ENCODE data around the gene PGA4.
"Not testable (repeated sequence)": the region's sequence is repeated elsewhere in the genome, so short reads cannot be mapped to it uniquely, and the experiment has no call there.

The PGA4 gene

GRCh38 chr11:61180205-61180604 lies 41.9 kb upstream of the PGA4 start:
- POLR2A ChIA-PET; H3K27ac ChIP-seq (ENCODE audit: insufficient read depth in 1 of 2, low read depth in 1 of 2, low read length in 2 of 2, poor library complexity in 1 of 2, severe bottlenecking in 2 of 2); DNase-seq; H3K4me1 ChIP-seq (ENCODE audit: control extremely low read depth in 1 of 4, control insufficient read depth in 4 of 4, insufficient read depth in 4 of 4, low read length in 3 of 4); H3K36me3 ChIP-seq (ENCODE audit: control insufficient read depth in 4 of 4, insufficient read depth in 4 of 4, low read length in 3 of 4); H3K4me3 ChIP-seq (ENCODE audit: control insufficient read depth in 1 of 7, extremely low read depth in 1 of 7, insufficient read depth in 4 of 7, low read depth in 2 of 7, low read length in 6 of 7); H3K9me3 ChIP-seq (ENCODE audit: control extremely low read depth in 1 of 5, control insufficient read depth in 4 of 5, insufficient read depth in 2 of 5, low read depth in 1 of 5, low read length in 4 of 5); H3K27me3 ChIP-seq (replicated peaks in 2 of 5; ENCODE audit: control insufficient read depth in 4 of 5, insufficient read depth in 5 of 5, low read length in 4 of 5): not testable (repeated sequence)
- CTCF ChIA-PET = interaction anchor here (0.7 to 1.4 kb wide), 2 partner anchors 48 to 202 kb away, joined by 3 read pairs; no protein-coding TSS in a partner anchor
- WGBS (ENCODE audit: insufficient coverage) = 97% methylated on average over 6 of the region's 6 CpGs

- Histone ChIP-seq H3K27ac (ENCODE audit: insufficient read depth in 1 of 2, low read depth in 1 of 2, low read length in 2 of 2, poor library complexity in 1 of 2, severe bottlenecking in 2 of 2) (no peak overlapping the region), H3K4me1 (ENCODE audit: control extremely low read depth in 1 of 4, control insufficient read depth in 4 of 4, insufficient read depth in 4 of 4, low read length in 3 of 4) (no peaks in the 10 kb centered on the region), H3K4me3 (ENCODE audit: control insufficient read depth in 1 of 7, extremely low read depth in 1 of 7, insufficient read depth in 4 of 7, low read depth in 2 of 7, low read length in 6 of 7) (no peak overlapping the region), H3K27me3 (replicated peaks in 2 of 5; ENCODE audit: control insufficient read depth in 4 of 5, insufficient read depth in 5 of 5, low read length in 4 of 5) (no peaks in the 10 kb centered on the region), H3K36me3 (ENCODE audit: control insufficient read depth in 4 of 4, insufficient read depth in 4 of 4, low read length in 3 of 4) (no peaks in the 10 kb centered on the region), H3K9me3 (ENCODE audit: control extremely low read depth in 1 of 5, control insufficient read depth in 4 of 5, insufficient read depth in 2 of 5, low read depth in 1 of 5, low read length in 4 of 5) (no peaks in the 10 kb centered on the region)
- WGBS (ENCODE audit: insufficient coverage) = 81% methylated on average over 2 of the region's 4 CpGs
- POLR2A ChIA-PET = no interaction called here
- CTCF ChIA-PET = interaction anchor here (1.4 kb wide), 1 partner anchor 49 kb away, joined by 3 read pairs; no protein-coding TSS in a partner anchor
- DNase-seq = no peak
These were observed 40.7 kb upstream of the PGA4 start for GRCh38 chr11:61181489-61181888.

GRCh38 chr11:61183645-61184044 lies 38.5 kb upstream of the PGA4 start:
- DNase-seq = no peak
- Histone ChIP-seq H3K9me3 (ENCODE audit: control extremely low read depth in 1 of 5, control insufficient read depth in 4 of 5, insufficient read depth in 2 of 5, low read depth in 1 of 5, low read length in 4 of 5) (no peaks in the 10 kb centered on the region), H3K4me3 (ENCODE audit: control insufficient read depth in 1 of 7, extremely low read depth in 1 of 7, insufficient read depth in 4 of 7, low read depth in 2 of 7, low read length in 6 of 7) (no peak overlapping the region), H3K27me3 (replicated peaks in 2 of 5; ENCODE audit: control insufficient read depth in 4 of 5, insufficient read depth in 5 of 5, low read length in 4 of 5) (no peaks in the 10 kb centered on the region), H3K4me1 (ENCODE audit: control extremely low read depth in 1 of 4, control insufficient read depth in 4 of 4, insufficient read depth in 4 of 4, low read length in 3 of 4) (no peaks in the 10 kb centered on the region), H3K36me3 (ENCODE audit: control insufficient read depth in 4 of 4, insufficient read depth in 4 of 4, low read length in 3 of 4) (no peaks in the 10 kb centered on the region), H3K27ac (ENCODE audit: insufficient read depth in 1 of 2, low read depth in 1 of 2, low read length in 2 of 2, poor library complexity in 1 of 2, severe bottlenecking in 2 of 2) (no peak overlapping the region)
- CTCF ChIA-PET = interaction anchor here (8.3 kb wide), 1 partner anchor 54 kb away, joined by 109 read pairs; no protein-coding TSS in a partner anchor
- POLR2A ChIA-PET = interaction anchor here (0.7 kb wide), 1 partner anchor 171 kb away, joined by 3 read pairs; no protein-coding TSS in a partner anchor
- 100% methylated on average over 3 of the region's 4 CpGs for WGBS (ENCODE audit: insufficient coverage)

GRCh38 chr11:61186504-61186903 lies 35.6 kb upstream of the PGA4 start:
- H3K4me3 ChIP-seq (ENCODE audit: control insufficient read depth in 1 of 7, extremely low read depth in 1 of 7, insufficient read depth in 4 of 7, low read depth in 2 of 7, low read length in 6 of 7) = no peak overlapping the region
- ChIA-PET CTCF (interaction anchor here (1.0 to 8.3 kb wide), 9 partner anchors 8 to 361 kb away, joined by 3 to 109 read pairs (median 9); no protein-coding TSS in a partner anchor), POLR2A (interaction anchor here (0.6 kb wide), 1 partner anchor 11 kb away, joined by 3 read pairs; no protein-coding TSS in a partner anchor)

GRCh38 chr11:61187505-61188130 lies 34.5 kb upstream of the PGA4 start:
- DNase-seq = peak; percentile 83 to 90 (median 84)
- peaks cover 0 to 4% (median 0%) of the 10 kb centered on the region in 5 experiments for H3K9me3 ChIP-seq (ENCODE audit: control extremely low read depth in 1 of 5, control insufficient read depth in 4 of 5, insufficient read depth in 2 of 5, low read depth in 1 of 5, low read length in 4 of 5)
- no peaks in the 10 kb centered on the region for H3K27me3 ChIP-seq (replicated peaks in 2 of 5; ENCODE audit: control insufficient read depth in 4 of 5, insufficient read depth in 5 of 5, low read length in 4 of 5)
- no peaks in the 10 kb centered on the region for H3K36me3 ChIP-seq (ENCODE audit: control insufficient read depth in 4 of 4, insufficient read depth in 4 of 4, low read length in 3 of 4)
- POLR2A ChIA-PET = no interaction called here
- no peaks in the 10 kb centered on the region for H3K4me1 ChIP-seq (ENCODE audit: control extremely low read depth in 1 of 4, control insufficient read depth in 4 of 4, insufficient read depth in 4 of 4, low read length in 3 of 4)
- H3K27ac ChIP-seq (ENCODE audit: insufficient read depth in 1 of 2, low read depth in 1 of 2, low read length in 2 of 2, poor library complexity in 1 of 2, severe bottlenecking in 2 of 2) = no peak overlapping the region
- WGBS (ENCODE audit: insufficient coverage) = 0% methylated on average over 3 of the region's 11 CpGs
- CTCF ChIA-PET = interaction anchor here (0.8 to 8.3 kb wide), 14 partner anchors 9 to 357 kb away, joined by 3 to 109 read pairs (median 6); no protein-coding TSS in a partner anchor
- H3K4me3 ChIP-seq (ENCODE audit: control insufficient read depth in 1 of 7, extremely low read depth in 1 of 7, insufficient read depth in 4 of 7, low read depth in 2 of 7, low read length in 6 of 7) = no peak overlapping the region

More at GRCh38 chr11:61186504-61186903, 35.6 kb upstream of the PGA4 start:
- peaks cover 0 to 4% (median 0%) of the 10 kb centered on the region in 5 experiments for H3K9me3 ChIP-seq (ENCODE audit: control extremely low read depth in 1 of 5, control insufficient read depth in 4 of 5, insufficient read depth in 2 of 5, low read depth in 1 of 5, low read length in 4 of 5)
- no peak for DNase-seq
- H3K27ac ChIP-seq (ENCODE audit: insufficient read depth in 1 of 2, low read depth in 1 of 2, low read length in 2 of 2, poor library complexity in 1 of 2, severe bottlenecking in 2 of 2) = no peak overlapping the region
- H3K4me1 ChIP-seq (ENCODE audit: control extremely low read depth in 1 of 4, control insufficient read depth in 4 of 4, insufficient read depth in 4 of 4, low read length in 3 of 4) = no peaks in the 10 kb centered on the region
- H3K36me3 ChIP-seq (ENCODE audit: control insufficient read depth in 4 of 4, insufficient read depth in 4 of 4, low read length in 3 of 4) = no peaks in the 10 kb centered on the region
- WGBS (ENCODE audit: insufficient coverage) = 92% methylated on average over 4 of the region's 8 CpGs
- no peaks in the 10 kb centered on the region for H3K27me3 ChIP-seq (replicated peaks in 2 of 5; ENCODE audit: control insufficient read depth in 4 of 5, insufficient read depth in 5 of 5, low read length in 4 of 5)

- DNase-seq = no peak
- Histone ChIP-seq H3K4me1 (ENCODE audit: control extremely low read depth in 1 of 4, control insufficient read depth in 4 of 4, insufficient read depth in 4 of 4, low read length in 3 of 4) (no peaks in the 10 kb centered on the region), H3K4me3 (ENCODE audit: control insufficient read depth in 1 of 7, extremely low read depth in 1 of 7, insufficient read depth in 4 of 7, low read depth in 2 of 7, low read length in 6 of 7) (no peak overlapping the region), H3K27me3 (replicated peaks in 2 of 5; ENCODE audit: control insufficient read depth in 4 of 5, insufficient read depth in 5 of 5, low read length in 4 of 5) (no peaks in the 10 kb centered on the region), H3K9me3 (ENCODE audit: control extremely low read depth in 1 of 5, control insufficient read depth in 4 of 5, insufficient read depth in 2 of 5, low read depth in 1 of 5, low read length in 4 of 5) (peaks cover 0 to 4% (median 0%) of the 10 kb centered on the region in 5 experiments), H3K36me3 (ENCODE audit: control insufficient read depth in 4 of 4, insufficient read depth in 4 of 4, low read length in 3 of 4) (no peaks in the 10 kb centered on the region), H3K27ac (ENCODE audit: insufficient read depth in 1 of 2, low read depth in 1 of 2, low read length in 2 of 2, poor library complexity in 1 of 2, severe bottlenecking in 2 of 2) (no peak overlapping the region)
- ChIA-PET POLR2A (no interaction called here), CTCF (interaction anchor here (0.7 to 8.3 kb wide), 4 partner anchors 15 to 60 kb away, joined by 3 to 109 read pairs (median 3); no protein-coding TSS in a partner anchor)
- 89% methylated on average over 8 of the region's 8 CpGs for WGBS (ENCODE audit: insufficient coverage)
These were observed 32.2 kb upstream of the PGA4 start for GRCh38 chr11:61189933-61190332.

GRCh38 chr11:61193596-61193995 lies 28.6 kb upstream of the PGA4 start:
- peaks cover 0 to 2% (median 0%) of the 10 kb centered on the region in 5 experiments for H3K27me3 ChIP-seq (replicated peaks in 2 of 5; ENCODE audit: control insufficient read depth in 4 of 5, insufficient read depth in 5 of 5, low read length in 4 of 5)
- H3K36me3 ChIP-seq (ENCODE audit: control insufficient read depth in 4 of 4, insufficient read depth in 4 of 4, low read length in 3 of 4) = no peaks in the 10 kb centered on the region
- ChIA-PET CTCF (no interaction called here), POLR2A (no interaction called here)
- no peaks in the 10 kb centered on the region for H3K4me1 ChIP-seq (ENCODE audit: control extremely low read depth in 1 of 4, control insufficient read depth in 4 of 4, insufficient read depth in 4 of 4, low read length in 3 of 4)
- H3K27ac ChIP-seq (ENCODE audit: insufficient read depth in 1 of 2, low read depth in 1 of 2, low read length in 2 of 2, poor library complexity in 1 of 2, severe bottlenecking in 2 of 2) = no peak overlapping the region
- DNase-seq = no peak
- 70% methylated on average over 12 of the region's 12 CpGs for WGBS (ENCODE audit: insufficient coverage)
- H3K4me3 ChIP-seq (ENCODE audit: control insufficient read depth in 1 of 7, extremely low read depth in 1 of 7, insufficient read depth in 4 of 7, low read depth in 2 of 7, low read length in 6 of 7) = no peak overlapping the region
- H3K9me3 ChIP-seq (ENCODE audit: control extremely low read depth in 1 of 5, control insufficient read depth in 4 of 5, insufficient read depth in 2 of 5, low read depth in 1 of 5, low read length in 4 of 5) = peaks cover 0 to 4% (median under 1%) of the 10 kb centered on the region in 5 experiments

Data from common myeloid progenitor, CD34-positive (primary cell).